HG03039 (cell line): ENCODE data around the gene SAMD4B.
"Not testable (repeated sequence)": the region's sequence is repeated elsewhere in the genome, so short reads cannot be mapped to it uniquely, and the experiment has no call there.

Experiments used
- ATAC-seq: cut with Tn5 transposase; IDR thresholded peaks from one replicate; pipeline ENCODE4 v1.9.1; 2021; ENCODE audit warnings: mild to moderate bottlenecking, moderate library complexity; ENCODE audit not compliant: unreplicated experiment

Gene SAMD4B

DNA sequence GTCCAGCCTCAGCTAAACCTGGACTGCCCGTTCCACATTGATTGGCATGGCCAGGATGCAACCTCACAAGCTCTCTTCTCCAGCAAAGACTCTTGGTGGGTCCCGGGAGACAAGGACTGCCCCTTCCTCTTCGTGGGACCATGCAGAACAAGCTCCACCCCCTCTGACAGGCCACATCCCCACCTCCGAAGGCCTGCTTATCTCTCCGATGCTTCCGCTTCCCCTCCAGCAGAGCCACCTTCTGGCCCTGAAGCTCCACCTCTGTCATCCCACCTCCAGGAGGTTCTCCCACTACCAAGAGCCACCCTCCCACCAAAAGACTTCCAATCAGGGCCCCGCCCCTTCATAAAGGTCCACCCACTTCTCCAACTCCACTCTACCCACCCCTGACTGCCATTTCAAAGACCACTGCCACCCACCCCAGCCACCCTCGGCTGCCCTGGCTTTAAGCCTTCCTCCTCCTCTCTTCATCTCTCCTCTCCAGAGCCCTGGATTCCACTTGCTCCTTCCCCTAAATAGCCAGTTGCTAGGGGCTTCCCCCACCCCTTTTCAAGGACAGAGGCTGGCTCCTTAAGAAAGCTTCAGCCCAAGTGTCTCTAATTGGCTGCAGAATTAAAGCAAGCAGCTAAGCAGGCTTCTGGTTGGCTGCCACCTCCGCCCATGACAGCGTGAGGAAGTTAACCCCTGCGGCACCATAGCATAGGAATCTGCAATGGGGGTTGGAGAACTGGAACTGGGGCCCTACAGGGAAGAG lies 31.5 kb upstream of the SAMD4B start:
- no peak for ATAC-seq

DNA sequence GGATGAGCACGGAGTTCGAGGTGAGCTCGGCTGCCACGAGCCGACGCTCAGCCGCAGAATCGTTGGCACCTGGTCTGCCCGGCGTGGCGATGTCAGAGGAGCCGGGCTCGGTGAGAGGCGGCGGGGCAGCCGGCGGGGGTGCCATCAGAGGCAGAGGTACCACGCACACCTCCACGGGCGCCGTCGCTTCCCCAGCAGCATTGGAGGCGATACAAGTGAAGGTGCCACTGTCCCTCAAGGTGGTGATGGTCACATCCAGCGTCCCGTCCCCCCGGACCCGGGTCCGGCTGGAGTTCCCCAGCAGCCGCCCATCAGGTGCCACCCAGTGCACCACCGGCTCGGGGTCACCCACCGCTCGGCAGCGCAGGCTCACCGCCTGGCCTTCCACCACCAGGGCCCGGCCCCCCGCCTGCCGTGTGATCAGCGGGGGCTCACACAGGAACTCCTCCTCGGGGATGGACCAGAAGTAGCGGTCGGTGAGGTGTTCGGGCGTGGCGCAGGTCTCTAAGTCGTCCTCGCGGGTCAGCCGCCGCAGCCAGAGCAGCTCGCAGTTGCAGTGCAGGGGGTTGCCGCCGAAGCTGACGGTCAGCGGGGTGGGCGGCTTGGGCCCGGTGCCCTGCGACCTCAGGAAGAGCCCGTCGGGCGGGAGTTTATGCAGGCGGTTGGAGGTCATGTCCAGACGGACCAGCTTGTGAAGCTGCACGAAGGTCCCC lies 28.0 kb upstream of the SAMD4B start:
- ATAC-seq, result no peak

DNA sequence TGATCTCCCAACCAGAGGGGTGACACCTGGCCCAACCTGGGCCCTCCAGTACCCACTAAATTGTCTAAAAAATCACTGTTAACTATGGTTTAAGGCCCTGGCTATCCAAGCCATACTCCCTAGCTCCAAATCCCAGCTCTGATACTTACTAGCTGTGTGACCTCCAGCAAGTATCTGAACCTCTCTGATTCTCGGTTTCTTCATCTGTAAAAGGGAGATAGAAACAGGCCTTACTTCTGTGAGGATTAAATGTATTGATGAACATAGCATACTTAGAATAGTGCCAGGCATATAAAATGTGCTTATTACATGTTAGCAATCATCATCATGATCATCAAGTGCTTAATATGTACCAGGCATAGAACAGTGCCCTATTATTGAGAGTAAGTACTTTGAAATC lies 26.3 kb upstream of the SAMD4B start:
- ATAC-seq, result no peak

DNA sequence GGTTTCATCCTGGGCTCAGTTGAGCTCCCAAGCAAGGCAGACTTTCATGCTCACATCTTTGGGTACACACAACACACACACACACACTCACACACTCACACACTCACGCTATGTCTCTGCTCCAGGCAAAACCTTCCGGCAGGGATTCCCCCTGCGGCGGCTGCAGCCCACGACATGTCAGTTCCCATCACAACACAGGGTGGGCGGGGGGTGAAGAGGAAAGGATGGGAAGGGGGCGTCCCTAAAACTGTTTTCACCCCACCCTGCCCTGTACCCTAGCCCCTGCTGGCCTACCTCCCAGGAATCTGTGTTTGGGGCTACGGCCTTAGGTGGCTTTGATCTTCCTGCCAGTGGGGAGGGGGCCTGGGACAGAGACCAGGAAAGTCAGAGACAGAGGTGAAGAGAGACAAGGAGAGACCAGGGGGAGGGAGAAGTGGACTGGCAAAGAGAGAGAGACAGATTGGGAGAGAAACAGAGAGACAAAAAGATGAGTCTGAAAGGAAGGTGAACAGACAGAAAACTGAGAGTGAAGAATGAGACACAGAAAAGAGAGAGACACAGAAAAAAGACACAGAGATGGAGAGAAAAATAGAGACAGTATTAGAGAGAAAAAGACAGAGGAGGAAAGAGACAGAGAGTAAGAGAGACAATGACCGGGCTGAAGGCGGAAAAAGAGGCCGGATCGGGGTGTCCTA lies 25.4 kb upstream of the SAMD4B start:
- no peak for ATAC-seq

DNA sequence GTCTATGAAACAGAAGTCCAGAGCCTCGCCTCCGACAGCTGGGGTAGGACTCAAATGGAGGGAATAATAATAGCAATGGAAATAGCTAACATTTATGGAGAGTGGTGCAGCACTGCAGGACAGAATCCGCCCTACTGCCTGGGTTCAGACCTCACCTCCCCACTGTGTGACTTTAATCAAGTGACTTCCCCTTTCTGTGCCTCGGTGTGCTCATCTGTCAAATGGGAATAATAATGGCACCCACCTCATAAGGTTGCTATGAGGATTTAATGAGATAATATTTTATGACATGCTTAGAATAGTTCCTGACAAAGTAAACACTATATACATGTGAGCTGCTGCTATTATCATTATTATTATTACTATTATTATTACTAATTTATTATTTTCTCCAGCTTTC lies 24.7 kb upstream of the SAMD4B start:
- no peak for ATAC-seq

DNA sequence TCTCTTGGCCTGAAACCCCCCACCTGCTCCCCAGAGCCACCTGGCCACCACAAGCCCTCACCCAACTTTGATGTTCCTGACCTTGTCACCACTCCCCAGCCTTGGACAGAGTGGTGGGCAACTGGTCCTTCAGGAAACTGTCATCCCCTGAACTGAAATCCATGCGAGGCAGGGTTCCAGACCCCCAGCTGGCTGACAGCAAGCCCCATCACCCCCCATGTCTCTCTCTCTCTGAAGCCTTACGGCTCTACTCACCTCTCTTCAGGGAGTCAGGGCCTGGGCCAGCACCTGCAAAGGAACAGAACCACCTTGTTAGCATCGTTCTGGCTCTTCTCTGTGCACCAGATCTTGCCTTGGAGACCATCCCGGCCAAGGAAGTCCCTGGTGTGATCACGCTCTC lies 24.1 kb upstream of the SAMD4B start:
- ATAC-seq, result no peak

DNA sequence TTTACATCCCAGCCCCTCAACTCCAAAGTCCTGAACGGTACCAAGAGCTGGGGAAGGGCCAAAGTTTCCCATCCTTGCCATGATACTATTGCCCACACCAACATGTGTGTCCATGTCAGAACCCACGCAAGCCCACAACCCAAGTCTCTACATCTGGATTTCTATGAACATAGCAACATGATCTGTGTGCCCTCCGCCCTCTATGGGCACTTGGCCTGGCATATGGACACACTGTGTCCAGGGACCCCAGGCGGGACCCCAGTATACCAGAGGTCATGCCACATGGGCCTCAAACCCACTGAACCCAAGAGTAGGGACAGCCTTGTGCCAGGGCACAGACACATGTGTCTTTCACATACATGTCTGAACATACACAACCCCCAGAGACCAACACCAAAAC lies 23.5 kb upstream of the SAMD4B start:
- no peak for ATAC-seq

DNA sequence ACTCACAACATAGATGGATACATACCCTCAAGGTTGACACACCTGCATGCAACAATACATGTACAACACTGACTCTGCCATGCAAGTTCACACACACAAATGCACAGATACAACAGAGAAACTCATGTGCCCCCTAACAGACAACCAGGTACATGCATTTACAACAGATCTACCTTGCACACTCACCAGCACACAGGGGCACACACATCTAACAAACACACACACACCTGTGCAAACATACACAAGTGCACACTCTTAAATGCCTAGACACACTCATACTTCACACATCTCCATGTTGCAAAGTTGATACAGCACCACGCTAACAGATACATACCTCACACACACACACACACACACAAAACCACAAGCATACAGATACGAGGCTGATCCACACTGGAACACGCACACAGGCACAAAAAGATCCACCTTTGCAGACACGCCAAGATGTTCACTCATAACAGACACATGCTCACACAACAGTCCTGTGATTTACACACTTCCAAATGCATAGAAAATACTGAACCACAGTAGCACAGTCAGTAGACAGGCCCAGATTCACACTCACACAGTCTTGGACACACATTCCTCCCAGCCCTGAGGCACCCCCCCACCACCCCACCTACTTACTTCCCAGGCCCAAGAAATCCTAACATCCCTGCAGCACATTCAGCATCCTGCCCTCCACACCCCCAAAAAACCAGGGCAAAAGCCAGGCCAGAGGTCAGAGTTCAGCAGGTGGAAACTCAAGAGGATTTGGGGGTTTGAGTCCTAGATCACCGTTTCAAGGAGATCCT lies 22.9 kb upstream of the SAMD4B start:
- ATAC-seq, result no peak

DNA sequence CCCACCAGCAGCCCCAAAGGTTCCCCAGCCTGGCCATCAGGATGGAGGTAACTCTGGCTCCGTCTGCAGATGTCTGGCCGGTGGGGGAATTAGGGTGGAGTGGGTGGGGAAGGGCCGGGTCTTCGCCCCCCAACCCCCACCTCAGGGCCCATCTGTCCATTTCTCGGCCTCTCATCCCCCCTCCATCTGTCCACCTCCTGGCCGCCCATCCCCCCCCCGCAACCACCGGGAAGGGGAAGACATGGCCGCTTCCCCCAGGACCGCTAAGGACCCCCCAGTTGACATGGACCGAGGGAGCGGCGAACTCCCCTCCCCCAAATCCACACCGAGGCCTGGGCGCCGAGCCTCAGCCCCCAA lies 22.4 kb upstream of the SAMD4B start:
- no peak for ATAC-seq

DNA sequence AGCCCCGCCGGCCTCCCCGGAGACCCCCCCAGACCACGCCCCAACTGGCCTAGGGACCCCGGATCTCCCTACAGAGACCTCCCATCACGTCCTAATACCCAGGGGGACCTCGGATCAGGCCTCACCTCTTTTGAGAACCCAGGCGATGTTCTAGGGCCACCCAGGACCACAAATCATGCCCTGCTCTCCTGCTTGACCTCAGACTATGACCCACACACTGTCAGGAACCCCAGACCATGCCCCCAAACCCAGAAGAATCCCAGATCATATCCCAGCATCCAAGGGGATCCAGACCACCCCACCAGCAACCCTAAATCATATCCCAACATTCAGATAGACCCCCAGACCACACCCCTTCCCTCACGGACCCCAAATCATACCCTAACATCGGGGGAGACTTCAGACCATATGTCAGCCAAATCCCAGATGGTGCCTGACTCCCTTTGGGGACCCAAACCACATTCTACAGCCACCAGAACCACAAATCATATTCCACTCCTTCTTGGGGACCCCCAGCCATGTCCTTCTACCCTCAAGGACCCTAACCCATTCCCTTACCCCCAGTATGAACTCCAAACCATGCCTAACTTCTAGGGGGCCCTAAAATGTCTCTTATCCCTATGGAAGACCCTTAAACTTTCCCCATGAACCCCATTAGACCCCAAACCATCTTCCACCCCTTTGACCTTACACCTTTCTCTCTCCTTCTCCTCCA lies 20.9 kb upstream of the SAMD4B start:
- ATAC-seq, result no peak

DNA sequence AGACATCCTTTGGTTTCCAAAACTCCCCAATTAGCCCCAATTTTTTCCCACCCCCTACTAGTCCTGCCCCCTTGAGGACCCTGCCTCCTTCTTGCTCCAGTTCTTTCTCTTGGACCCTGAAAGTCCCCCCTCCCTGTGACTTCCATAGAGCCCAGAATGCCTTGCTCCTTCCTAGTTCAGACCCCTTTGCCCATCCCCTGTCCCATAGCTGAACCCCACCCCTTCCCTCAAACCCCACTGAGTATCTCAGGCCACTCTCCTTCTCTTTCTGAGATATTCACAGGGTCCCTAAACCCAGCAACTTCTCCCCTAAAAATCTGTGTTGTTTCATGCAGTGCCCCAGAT lies 20.4 kb upstream of the SAMD4B start:
- no peak for ATAC-seq

DNA sequence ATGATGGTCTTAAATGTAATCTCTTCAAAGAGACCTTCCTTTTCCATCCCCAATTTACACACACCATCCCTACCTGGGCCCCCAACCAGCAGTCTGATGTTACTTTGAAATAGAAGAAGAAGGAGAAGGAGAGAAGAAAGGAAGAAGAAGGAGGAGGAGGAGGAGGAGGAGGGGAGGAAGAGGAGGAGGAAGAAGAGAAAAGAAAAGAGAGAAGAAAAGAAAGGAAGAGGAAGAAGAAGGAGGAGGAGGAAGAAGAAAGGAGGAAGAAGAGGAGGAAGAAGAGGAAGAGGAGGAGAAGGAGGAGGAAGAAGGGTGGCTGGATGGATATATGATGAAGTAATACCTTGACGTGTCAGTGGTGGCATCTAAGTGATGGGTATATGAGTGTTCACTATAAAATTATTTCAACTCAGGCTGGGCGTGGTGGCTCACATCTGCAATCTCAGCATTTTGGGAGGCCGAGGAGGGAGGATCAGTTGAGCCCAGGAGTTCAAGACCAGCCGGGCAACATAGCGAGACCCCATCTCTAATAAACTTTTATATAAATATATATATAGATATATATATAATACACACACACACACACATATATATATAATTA lies 17.9 kb upstream of the SAMD4B start:
- no peak for ATAC-seq

DNA sequence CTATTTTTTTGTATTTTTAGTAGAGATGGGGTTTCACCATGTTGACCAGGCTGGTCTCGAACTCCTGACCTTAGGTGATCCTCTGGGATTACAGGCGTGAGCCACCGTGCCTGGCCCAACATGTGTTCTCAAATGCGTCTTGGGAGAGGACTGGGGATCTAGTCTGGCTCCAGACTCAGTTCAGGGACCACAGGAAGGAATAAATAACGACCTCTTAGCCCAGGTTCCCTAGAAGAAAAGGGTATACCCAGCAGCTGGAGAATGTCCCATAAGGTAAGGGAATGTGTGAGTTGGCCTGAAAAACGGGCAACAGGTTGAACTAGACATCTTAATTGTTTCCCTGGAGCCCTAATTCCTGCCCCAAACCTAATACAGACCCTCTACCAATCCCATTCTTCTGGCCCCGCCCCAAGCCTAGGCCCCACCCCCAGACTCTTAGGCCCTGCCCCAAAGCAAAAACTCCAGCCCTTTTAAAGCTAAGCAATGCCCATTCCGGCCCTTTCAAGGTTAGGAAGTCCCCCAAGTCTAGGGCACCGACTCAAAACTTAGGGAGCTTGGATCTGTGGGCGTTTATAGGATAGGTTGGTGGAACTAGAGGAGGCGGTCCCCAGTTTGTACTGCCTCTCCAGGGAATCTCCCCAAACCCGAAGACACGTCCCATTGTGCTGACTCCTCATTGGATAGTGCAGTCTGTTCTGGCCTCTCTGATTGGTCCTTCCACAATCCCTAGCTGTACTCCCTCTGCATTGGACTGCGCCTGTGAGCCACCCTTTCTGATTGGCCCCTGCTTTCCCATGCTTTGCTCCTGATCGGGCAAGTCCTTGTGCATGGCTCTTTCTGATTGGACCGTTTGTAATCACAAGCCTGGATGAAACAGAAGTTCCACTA lies 16.2 kb upstream of the SAMD4B start:
- ATAC-seq, result no peak

DNA sequence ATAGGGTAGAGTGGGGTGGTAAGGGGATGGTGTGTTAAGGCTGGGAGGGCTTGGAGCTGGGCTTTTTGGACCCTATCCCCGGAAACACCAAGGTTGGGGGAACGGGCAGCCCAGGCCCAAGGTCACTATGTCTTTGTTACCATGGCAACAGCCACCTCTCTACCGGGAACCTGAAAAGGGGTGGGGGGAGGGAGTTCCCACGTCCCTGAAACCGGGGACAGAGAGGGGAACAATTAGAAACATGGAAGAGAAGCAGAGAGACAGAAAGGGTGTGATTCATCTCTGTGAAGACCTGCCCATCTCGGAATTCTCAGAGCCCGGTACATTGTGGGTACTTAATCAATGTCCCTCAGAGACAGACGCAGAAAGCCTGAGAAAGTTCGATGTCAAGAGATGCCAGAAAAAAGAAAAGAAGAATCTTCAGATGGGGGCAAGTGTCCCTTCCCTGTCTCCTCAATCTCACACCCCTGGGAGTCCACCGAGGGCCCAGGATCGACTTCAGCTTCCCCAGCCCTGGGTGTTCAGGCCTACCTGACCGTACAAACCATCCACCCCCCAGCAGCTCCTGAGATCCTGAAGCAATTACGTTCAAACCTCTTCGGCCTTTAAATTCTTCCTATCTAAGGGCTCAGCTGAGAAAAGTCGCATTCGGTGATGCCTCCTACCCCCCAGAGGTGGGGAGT lies 14.7 kb upstream of the SAMD4B start:
- ATAC-seq, result no peak

DNA sequence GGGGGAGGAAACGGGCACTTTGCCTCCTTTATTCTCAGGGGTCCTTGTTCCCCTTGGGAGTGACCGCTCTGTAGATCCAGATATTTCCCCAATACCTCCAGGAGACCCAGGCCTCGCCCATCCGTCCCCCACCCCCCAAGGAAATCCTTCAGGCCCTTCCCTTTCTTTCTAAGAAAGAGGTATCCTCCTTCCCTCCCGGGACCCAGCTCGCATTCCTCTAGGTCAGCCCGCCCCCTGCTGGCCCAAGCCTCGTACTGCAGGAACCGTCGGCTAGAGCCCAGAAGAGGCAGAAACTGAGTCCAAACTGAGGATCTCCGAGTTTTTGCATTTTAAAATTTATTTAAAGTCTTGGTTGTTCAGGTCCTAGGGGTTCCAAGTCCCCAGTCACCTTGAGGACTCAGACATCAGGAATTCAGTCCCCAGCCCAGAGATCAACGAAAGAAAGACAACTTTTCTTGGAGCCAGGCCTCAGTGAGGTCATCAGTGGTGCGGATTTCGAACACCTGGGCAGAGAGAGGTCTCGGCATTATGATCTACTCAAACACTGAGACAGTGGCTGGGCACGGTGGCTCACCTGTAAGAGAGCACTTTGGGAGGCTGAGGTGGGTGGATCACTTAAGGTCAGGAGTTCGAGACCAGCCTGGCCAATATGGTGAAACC lies 14.0 kb upstream of the SAMD4B start:
- no peak for ATAC-seq

DNA sequence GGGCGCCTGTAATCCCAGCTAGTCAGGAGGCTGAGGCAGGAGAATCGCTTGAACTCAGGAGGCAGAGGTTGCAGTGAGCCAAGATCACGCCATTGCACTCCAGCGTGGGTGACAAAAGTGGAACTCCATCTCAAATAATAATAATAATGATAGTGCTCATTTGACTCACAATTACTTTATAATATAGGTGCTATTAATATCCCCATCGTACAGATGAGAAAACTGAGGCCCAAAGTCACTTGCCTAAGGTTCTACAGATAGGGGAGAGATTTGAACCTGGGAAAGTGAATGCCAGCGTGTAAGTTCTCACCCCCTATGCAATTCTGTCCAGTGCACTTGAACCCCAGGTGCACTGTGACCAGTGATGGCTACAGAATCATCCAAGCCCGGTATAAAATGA lies 12.3 kb upstream of the SAMD4B start:
- no peak for ATAC-seq

DNA sequence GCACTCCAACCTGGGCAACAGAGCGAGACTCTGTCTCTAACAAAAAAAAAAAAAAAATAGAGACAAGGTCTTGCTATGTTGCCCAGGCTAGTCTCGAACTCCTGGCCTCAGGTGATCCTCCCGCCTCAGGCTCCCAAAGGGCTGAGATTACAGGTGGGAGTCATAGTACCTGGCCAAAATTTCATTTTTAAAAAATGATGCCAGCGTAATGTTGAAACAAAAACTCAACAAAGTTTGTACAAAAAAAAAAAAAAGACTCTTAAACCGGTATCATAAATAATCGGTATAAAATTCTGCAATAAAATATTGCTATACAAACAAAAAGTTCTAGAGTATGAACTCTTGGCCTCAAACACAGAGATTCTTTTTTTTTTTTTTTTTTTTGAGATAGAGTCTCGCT lies 9.9 kb upstream of the SAMD4B start:
- no peak for ATAC-seq

DNA sequence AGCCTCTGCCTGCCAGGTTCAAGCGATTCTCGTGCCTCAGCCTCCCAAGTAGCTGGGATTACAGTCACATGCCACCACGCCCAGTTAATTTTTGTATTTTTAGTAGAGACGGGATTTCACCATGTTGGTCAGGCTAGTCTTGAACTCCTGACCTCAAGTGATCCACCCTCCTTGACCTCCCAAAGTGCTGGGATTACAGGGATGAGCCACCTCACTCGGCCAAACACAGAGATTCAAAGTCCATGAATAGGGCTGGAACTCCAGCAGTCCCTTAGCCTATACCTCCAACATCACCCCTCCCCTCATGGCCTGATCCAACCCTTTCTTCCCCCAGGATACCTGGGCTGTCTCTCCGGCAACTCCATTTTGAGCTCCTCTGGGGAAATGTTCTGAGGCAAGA lies 9.5 kb upstream of the SAMD4B start:
- ATAC-seq, result not testable (repeated sequence)
